ENCODE results near the gene SLC29A3. TPM values are rescaled to one million over a fixed set of nuclear protein-coding genes. Genes with fewer than 3 reads are reported as not detected.

The SLC29A3 gene
- total RNA-seq, 2 experiments from 2014 or later: 2.3 to 2.5 TPM

DNA sequence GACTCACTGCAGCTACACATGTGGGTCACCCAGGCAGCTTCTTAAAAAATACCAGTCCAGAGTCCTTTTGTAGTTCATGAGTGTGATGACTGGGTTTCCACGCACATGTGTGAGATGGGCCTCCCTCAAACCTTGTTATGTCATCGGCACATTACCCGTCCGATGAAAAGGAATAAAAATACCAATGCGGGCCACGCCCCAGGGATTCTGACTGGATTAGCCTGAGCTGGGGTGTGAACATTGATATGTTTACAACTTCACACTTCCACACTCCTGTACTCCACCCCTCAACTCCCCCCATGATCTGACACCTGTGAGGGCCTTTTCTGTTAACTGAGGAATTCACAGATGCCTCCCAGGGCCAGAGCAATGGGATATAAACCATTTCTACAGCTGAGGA lies 6.2 kb downstream of the SLC29A3 start:
- no peaks in the 10 kb centered on the region for H3K9me3 Mint-ChIP-seq
- H3K27me3 Mint-ChIP-seq: no peaks in the 10 kb centered on the region
- ChIA-PET POLR2A (no interaction called here), CTCF (no interaction called here)
- Histone ChIP-seq H3K9me3 (ENCODE audit: control insufficient read depth in 1 of 2, insufficient read depth in 1 of 2, low read length in 2 of 2) (no peaks in the 10 kb centered on the region), H3K4me1 (ENCODE audit: insufficient read depth, low read length) (peaks cover 11% of the 10 kb centered on the region), H3K36me3 (ENCODE audit: insufficient read depth, low read length) (peaks cover 43% of the 10 kb centered on the region), H3K27ac (ENCODE audit: low read depth in 1 of 2, low read length in 2 of 2) (no peak overlapping the region), H3K4me3 (ENCODE audit: low read length) (no peak overlapping the region), H3K27me3 (ENCODE audit: control insufficient read depth in 1 of 2, insufficient read depth in 2 of 2, low read length in 2 of 2) (no peaks in the 10 kb centered on the region)
- no peak for DNase-seq
- intact Hi-C loops (cut with DNase I, micrococcal nuclease): loop anchor here in 1 of 2 experiments (2.0 kb wide), 1 partner anchor 50 kb away; no protein-coding TSS in a partner anchor
- peaks cover 22% of the 10 kb centered on the region for H3K4me1 Mint-ChIP-seq (ENCODE audit: low read depth)
- no peak overlapping the region for H3K27ac Mint-ChIP-seq
- H3K4me3 Mint-ChIP-seq: no peak overlapping the region
- peaks cover 39% of the 10 kb centered on the region for H3K36me3 Mint-ChIP-seq (ENCODE audit: low read depth)
- ATAC-seq (ENCODE audit: poor library complexity): no peak
- TF ChIP-seq, protein P1, sequence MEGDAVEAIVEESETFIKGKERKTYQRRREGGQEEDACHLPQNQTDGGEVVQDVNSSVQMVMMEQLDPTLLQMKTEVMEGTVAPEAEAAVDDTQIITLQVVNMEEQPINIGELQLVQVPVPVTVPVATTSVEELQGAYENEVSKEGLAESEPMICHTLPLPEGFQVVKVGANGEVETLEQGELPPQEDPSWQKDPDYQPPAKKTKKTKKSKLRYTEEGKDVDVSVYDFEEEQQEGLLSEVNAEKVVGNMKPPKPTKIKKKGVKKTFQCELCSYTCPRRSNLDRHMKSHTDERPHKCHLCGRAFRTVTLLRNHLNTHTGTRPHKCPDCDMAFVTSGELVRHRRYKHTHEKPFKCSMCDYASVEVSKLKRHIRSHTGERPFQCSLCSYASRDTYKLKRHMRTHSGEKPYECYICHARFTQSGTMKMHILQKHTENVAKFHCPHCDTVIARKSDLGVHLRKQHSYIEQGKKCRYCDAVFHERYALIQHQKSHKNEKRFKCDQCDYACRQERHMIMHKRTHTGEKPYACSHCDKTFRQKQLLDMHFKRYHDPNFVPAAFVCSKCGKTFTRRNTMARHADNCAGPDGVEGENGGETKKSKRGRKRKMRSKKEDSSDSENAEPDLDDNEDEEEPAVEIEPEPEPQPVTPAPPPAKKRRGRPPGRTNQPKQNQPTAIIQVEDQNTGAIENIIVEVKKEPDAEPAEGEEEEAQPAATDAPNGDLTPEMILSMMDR (IDR thresholded peaks at IDR 0.05): no peak

GRCh38 chr10:71326464-71326881 lies 7.4 kb downstream of the SLC29A3 start:
- Mint-ChIP-seq H3K9me3 (no peaks in the 10 kb centered on the region), H3K4me3 (no peak overlapping the region), H3K4me1 (ENCODE audit: low read depth) (peaks cover 22% of the 10 kb centered on the region), H3K27ac (no peak overlapping the region), H3K36me3 (ENCODE audit: low read depth) (peaks cover 45% of the 10 kb centered on the region), H3K27me3 (no peaks in the 10 kb centered on the region)
- no peak overlapping the region for H3K4me3 ChIP-seq (ENCODE audit: low read length)
- DNase-seq (no peak), ATAC-seq (ENCODE audit: poor library complexity) (no peak)
- no peaks in the 10 kb centered on the region for H3K9me3 ChIP-seq (ENCODE audit: control insufficient read depth in 1 of 2, insufficient read depth in 1 of 2, low read length in 2 of 2)
- TF ChIP-seq, protein P1 (IDR thresholded peaks at IDR 0.05): no peak
- H3K36me3 ChIP-seq (ENCODE audit: insufficient read depth, low read length): peaks cover 47% of the 10 kb centered on the region
- ChIA-PET POLR2A (no interaction called here), CTCF (no interaction called here)
- intact Hi-C loops (cut with DNase I, micrococcal nuclease): no loop called here
- no peak overlapping the region for H3K27ac ChIP-seq (ENCODE audit: low read depth in 1 of 2, low read length in 2 of 2)
- H3K27me3 ChIP-seq (ENCODE audit: control insufficient read depth in 1 of 2, insufficient read depth in 2 of 2, low read length in 2 of 2): no peaks in the 10 kb centered on the region
- peaks cover 9% of the 10 kb centered on the region for H3K4me1 ChIP-seq (ENCODE audit: insufficient read depth, low read length)

- H3K4me1 ChIP-seq (ENCODE audit: insufficient read depth, low read length): no peaks in the 10 kb centered on the region
- ChIA-PET POLR2A (interaction anchor here (1.2 kb wide), 1 partner anchor 11 kb away, joined by 3 read pairs; no protein-coding TSS in a partner anchor), CTCF (no interaction called here)
- no peak for DNase-seq
- TF ChIP-seq, protein P1 (IDR thresholded peaks at IDR 0.05): no peak
- H3K27me3 ChIP-seq (ENCODE audit: control insufficient read depth in 1 of 2, insufficient read depth in 2 of 2, low read length in 2 of 2): no peaks in the 10 kb centered on the region
- intact Hi-C loops (cut with DNase I, micrococcal nuclease): no loop called here
- Mint-ChIP-seq H3K36me3 (ENCODE audit: low read depth) (peaks cover 30% of the 10 kb centered on the region), H3K4me1 (ENCODE audit: low read depth) (peaks cover 5% of the 10 kb centered on the region), H3K27me3 (no peaks in the 10 kb centered on the region), H3K27ac (no peak overlapping the region), H3K9me3 (no peaks in the 10 kb centered on the region), H3K4me3 (no peak overlapping the region)
- H3K9me3 ChIP-seq (ENCODE audit: control insufficient read depth in 1 of 2, insufficient read depth in 1 of 2, low read length in 2 of 2): no peaks in the 10 kb centered on the region
- peaks cover 24% of the 10 kb centered on the region for H3K36me3 ChIP-seq (ENCODE audit: insufficient read depth, low read length)
- no peak for ATAC-seq (ENCODE audit: poor library complexity)
- no peak overlapping the region for H3K27ac ChIP-seq (ENCODE audit: low read depth in 1 of 2, low read length in 2 of 2)
- H3K4me3 ChIP-seq (ENCODE audit: low read length): no peak overlapping the region
These were observed 11.8 kb downstream of the SLC29A3 start for GRCh38 chr10:71330789-71331404.
